Measurements from ENCODE around the gene ADAMTS2. TPM values are rescaled to one million over a fixed set of nuclear protein-coding genes. Genes with fewer than 3 reads are reported as not detected.

ADAMTS2 gene
- total and polyA plus RNA-seq, 2 of the 4 experiments (the other 2 are of a cell fraction): 19.0 to 58.8 TPM

- no peak overlapping the region for H2AK5ac ChIP-seq (ENCODE audit: low read depth, low read length)
- H4K5ac ChIP-seq (ENCODE audit: low read depth, low read length): no peak overlapping the region
- no peak for TF ChIP-seq USF2 (IDR thresholded peaks at IDR 0.05; ENCODE audit: low read depth, low read length)
- TF ChIP-seq CHD1 (IDR thresholded peaks at IDR 0.05; ENCODE audit: low read depth, low read length): no peak
- TF ChIP-seq MAZ (IDR thresholded peaks at IDR 0.05; ENCODE audit: borderline replicate concordance, low read depth, low read length): no peak
- no peak for TF ChIP-seq CEBPB (IDR thresholded peaks at IDR 0.05; ENCODE audit: low read depth, low read length)
- no peak for TF ChIP-seq BHLHE40 (IDR thresholded peaks at IDR 0.05; ENCODE audit: low read depth, low read length)
- no peak for TF ChIP-seq CTCF (conservative IDR thresholded peaks at IDR 0.05; ENCODE audit: low read depth, low read length)
- TF ChIP-seq RCOR1 (IDR thresholded peaks at IDR 0.05; ENCODE audit: insufficient replicate concordance, low read length): no peak
- no peak for TF ChIP-seq RAD21 (IDR thresholded peaks at IDR 0.05; ENCODE audit: low read length)
- no peak for TF ChIP-seq ELK1 (IDR thresholded peaks at IDR 0.05; ENCODE audit: borderline replicate concordance, low read depth, low read length)
- TF ChIP-seq MXI1 (IDR thresholded peaks at IDR 0.05; ENCODE audit: borderline replicate concordance, low read depth, low read length): no peak
- no peak for TF ChIP-seq NFE2L2 (IDR thresholded peaks at IDR 0.05; ENCODE audit: low read depth, low read length)
- no peak for TF ChIP-seq POLR2A (IDR thresholded peaks at IDR 0.05; ENCODE audit: low read depth, low read length)
- BruUV-seq (replicated peaks): no TSS peak
- H3K4me1 ChIP-seq (ENCODE audit: control insufficient read depth, insufficient read depth, low read length): peaks cover 8% of the 10 kb centered on the region
- no CpG with 5 or more reads among the region's 4 CpGs for WGBS, 2 experiments (ENCODE audit: extremely low coverage in 2 of 2, insufficient read length in 1 of 2)
- H2AK9ac ChIP-seq (replicated peaks; ENCODE audit: low read depth, low read length, poor library complexity): no peak overlapping the region
- H3K4me2 ChIP-seq (ENCODE audit: low read depth, low read length): no peak overlapping the region
- H3K27me3 ChIP-seq (ENCODE audit: control insufficient read depth, insufficient read depth, low read length): no peaks in the 10 kb centered on the region
- CTCF ChIA-PET: no interaction called here
- no peak overlapping the region for H2BK15ac ChIP-seq (ENCODE audit: low read depth, low read length)
- H3K4ac ChIP-seq (ENCODE audit: low read depth, low read length): no peak overlapping the region
- no peak overlapping the region for H4K8ac ChIP-seq (ENCODE audit: low read depth in 2 of 2, low read length in 2 of 2)
- DNase-seq: no peak
- no peak overlapping the region for H3K56ac ChIP-seq (ENCODE audit: extremely low read depth, insufficient read depth, low read length)
- no peak overlapping the region for H3K23ac ChIP-seq (ENCODE audit: low read depth, low read length)
- H4K20me1 ChIP-seq (ENCODE audit: insufficient read depth, low read length): peaks cover 14% of the 10 kb centered on the region
- peaks cover 7% of the 10 kb centered on the region for H3K9me1 ChIP-seq (ENCODE audit: insufficient read depth, low read length)
- H2AFZ ChIP-seq (replicated peaks; ENCODE audit: low read length, poor library complexity): no peak overlapping the region
- peaks cover 7 to 33% of the 10 kb centered on the region in 2 experiments for H3K79me1 ChIP-seq (ENCODE audit: low read depth in 1 of 2, low read length in 2 of 2)
- H3K9me3 ChIP-seq (ENCODE audit: control insufficient read depth, insufficient read depth, low read length): no peaks in the 10 kb centered on the region
- H2BK120ac ChIP-seq (ENCODE audit: low read depth, low read length): no peak overlapping the region
- no peak overlapping the region for H3K14ac ChIP-seq (replicated peaks; ENCODE audit: low read depth, low read length)
- H4K91ac ChIP-seq (ENCODE audit: insufficient read depth, low read depth, low read length): no peak overlapping the region
- H2BK5ac ChIP-seq (ENCODE audit: low read depth, low read length, poor library complexity, severe bottlenecking): no peak overlapping the region
- intact Hi-C loops (cut with micrococcal nuclease) (no loop called here), dilution Hi-C loops (cut with HindIII; ENCODE audit: low sequenced_read_pairs, unreplicated experiment) (no loop called here), in situ Hi-C loops (cut with MboI; ENCODE audit: low sequenced_read_pairs) (no loop called here)
- no peak overlapping the region for H2BK20ac ChIP-seq (ENCODE audit: low read depth, low read length)
- H3K18ac ChIP-seq (ENCODE audit: low read depth, low read length): no peak overlapping the region
- no peak overlapping the region for H3K27ac ChIP-seq (ENCODE audit: insufficient read depth, low read length)
- ATAC-seq (ENCODE audit: low read depth): no peak
- POLR2A ChIA-PET (ENCODE audit: unreplicated experiment): no interaction called here
- no peak overlapping the region for H3K9ac ChIP-seq (ENCODE audit: low read depth, low read length)
- H3K36me3 ChIP-seq (ENCODE audit: control insufficient read depth, insufficient read depth, low read length): peaks cover 4% of the 10 kb centered on the region
- no peak overlapping the region for H3K4me3 ChIP-seq (ENCODE audit: insufficient read depth, low read depth, low read length)
Measured at GRCh38 chr5:179218943-179219330, 126.3 kb downstream of the ADAMTS2 start.
